Measurements from ENCODE around the gene VGLL4. TPM values are rescaled to one million over a fixed set of nuclear protein-coding genes. Genes with fewer than 3 reads are reported as not detected.

Gene VGLL4
- total RNA-seq, 1 experiment from 2014 or later = 66.0 TPM

DNA sequence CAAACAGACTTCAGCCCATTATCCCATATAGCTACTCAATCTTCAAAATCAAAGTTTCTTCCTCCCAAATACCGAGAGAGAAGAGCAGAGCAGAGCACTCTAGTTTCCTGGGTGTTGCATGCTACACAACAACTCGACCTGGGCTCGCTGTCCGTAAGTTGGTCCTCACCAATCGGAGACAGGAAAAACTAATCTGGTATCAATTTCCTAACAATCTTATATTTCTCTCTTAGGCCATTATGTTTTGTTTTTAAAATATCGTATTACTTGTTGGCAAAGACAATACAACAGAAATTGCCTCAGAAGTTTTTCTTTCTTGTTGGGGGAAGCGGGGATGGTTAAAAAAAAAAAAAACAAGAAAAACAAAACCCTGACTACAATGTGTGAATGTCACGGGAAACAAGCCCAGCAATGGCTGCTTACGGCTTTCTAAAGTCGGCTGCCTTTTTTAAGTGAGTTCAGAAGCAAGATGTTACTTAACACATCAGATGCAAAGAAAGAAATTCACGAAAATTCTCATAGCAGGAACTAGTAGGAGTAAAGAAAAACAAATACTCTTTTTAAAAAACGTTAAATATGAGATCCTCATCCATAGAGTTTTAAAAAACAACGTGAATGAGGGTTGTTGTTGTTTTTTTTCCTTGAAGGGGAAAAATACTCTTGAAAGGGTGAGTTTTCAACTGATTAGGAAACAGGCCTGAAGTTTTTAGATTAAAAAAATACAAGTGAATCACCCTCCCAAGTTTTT, 1.9 kb downstream of the VGLL4 start:
- peaks cover 18% of the 10 kb centered on the region for H3K4me1 ChIP-seq (ENCODE audit: control insufficient read depth, insufficient read depth, low read length)
- TSS peak; percentile 55 for BruUV-seq (replicated peaks)
- in situ Hi-C loops (cut with HindIII; ENCODE audit: low pct_unique_long_range_greater_than_20kb, low sequenced_read_pairs) = no loop called here
- H3K27me3 ChIP-seq (ENCODE audit: control insufficient read depth, insufficient read depth, low read length) = no peaks in the 10 kb centered on the region
- TF ChIP-seq SIN3A (IDR thresholded peaks at IDR 0.05; ENCODE audit: borderline replicate concordance, insufficient read depth, low read depth, low read length) = no peak
- 0 out of 2 replicates have a peak, but pooled peaks have one; percentile 3 for TF ChIP-seq POLR2AphosphoS5 (IDR thresholded peaks at IDR 0.05; ENCODE audit: low read depth, low read length)
- ATAC-seq (no peak), DNase-seq (ENCODE audit: low read depth, low spot score) (no peak)
- no peaks in the 10 kb centered on the region; the same call in none of the 2 replicates for H3K36me3 ChIP-seq (ENCODE audit: control insufficient read depth, insufficient read depth, low read length)
- ChIA-PET CTCF (interaction anchor here (0.7 kb wide), 1 partner anchor 41 kb away, joined by 7 read pairs; no protein-coding TSS in a partner anchor), POLR2A (interaction anchor here (0.7 kb wide), 1 partner anchor 647 kb away, joined by 4 read pairs; the partner anchor contains the start of gene PPARG)
- H3K4me3 ChIP-seq (ENCODE audit: low read depth in 2 of 2, low read length in 2 of 2) = peak overlapping the region; percentile 84 to 86
- peak overlapping the region; percentile 99 for H3K27ac ChIP-seq (ENCODE audit: low read length)
- no peaks in the 10 kb centered on the region for H3K9me3 ChIP-seq (ENCODE audit: control insufficient read depth, insufficient read depth, low read depth, low read length)
- intact Hi-C loops (cut with micrococcal nuclease; ENCODE audit: unreplicated experiment) = loop anchor here (2.0 to 5.0 kb wide), 2 partner anchors 41 to 85 kb away; no protein-coding TSS in a partner anchor

DNA sequence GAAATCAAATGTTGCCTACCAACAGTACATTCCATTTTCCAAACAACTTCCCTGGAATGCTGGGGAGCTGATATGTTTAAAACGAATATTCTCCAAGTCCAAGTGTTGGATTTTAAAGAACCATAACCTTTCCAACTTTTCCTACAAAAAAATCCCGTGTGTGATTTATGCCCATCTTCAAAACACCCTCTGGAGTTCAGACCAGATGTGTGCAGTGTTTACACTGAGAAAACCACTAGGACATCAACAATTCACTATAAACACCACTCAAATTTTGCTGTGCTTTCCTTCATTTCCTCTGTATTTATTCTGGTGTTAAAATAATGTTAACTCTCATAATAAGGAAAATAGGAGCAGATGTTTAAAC, 2.4 kb downstream of the VGLL4 start:
- POLR2A ChIA-PET = interaction anchor here (0.7 kb wide), 1 partner anchor 648 kb away, joined by 4 read pairs; the partner anchor contains the start of gene PPARG
- TF ChIP-seq SIN3A (IDR thresholded peaks at IDR 0.05; ENCODE audit: borderline replicate concordance, insufficient read depth, low read depth, low read length) (no peak), POLR2AphosphoS5 (IDR thresholded peaks at IDR 0.05; ENCODE audit: low read depth, low read length) (no peak), REST (IDR thresholded peaks at IDR 0.05; ENCODE audit: insufficient read depth in 1 of 2, low read depth in 2 of 2, low read length in 1 of 2) (no peak), TCF7L2 (IDR thresholded peaks at IDR 0.05; ENCODE audit: low read depth, low read length) (no peak), CTCF (IDR thresholded peaks at IDR 0.05) (no peak)
- ATAC-seq (no peak), DNase-seq (ENCODE audit: low read depth, low spot score) (no peak)
- peak overlapping the region; percentile 84 to 86 for H3K4me3 ChIP-seq (ENCODE audit: low read depth in 2 of 2, low read length in 2 of 2)
- intact Hi-C loops (cut with micrococcal nuclease; ENCODE audit: unreplicated experiment) = loop anchor here (5.0 kb wide), 1 partner anchor 84 kb away; no protein-coding TSS in a partner anchor
- BruUV-seq (replicated peaks) = no TSS peak
- H3K27me3 ChIP-seq (ENCODE audit: control insufficient read depth, insufficient read depth, low read length) = no peaks in the 10 kb centered on the region
- no peaks in the 10 kb centered on the region for H3K9me3 ChIP-seq (ENCODE audit: control insufficient read depth, insufficient read depth, low read depth, low read length)
- H3K4me1 ChIP-seq (ENCODE audit: control insufficient read depth, insufficient read depth, low read length) = peaks cover 24% of the 10 kb centered on the region
- CTCF ChIA-PET = interaction anchor here (0.7 kb wide), 3 partner anchors 41 to 262 kb away, joined by 4 to 7 read pairs (median 4); no protein-coding TSS in a partner anchor
- no peaks in the 10 kb centered on the region; the same call in none of the 2 replicates for H3K36me3 ChIP-seq (ENCODE audit: control insufficient read depth, insufficient read depth, low read length)
- peak overlapping the region; percentile 99 for H3K27ac ChIP-seq (ENCODE audit: low read length)
- in situ Hi-C loops (cut with HindIII; ENCODE audit: low pct_unique_long_range_greater_than_20kb, low sequenced_read_pairs) = no loop called here
